ACHN (cell line): Measurements from ENCODE around the gene PAK5.

Experiments used
- DNase-seq: peaks from one replicate; pipeline ENCODE4 v3.0.0-alpha.2; 2015
- in situ Hi-C: cut with HindIII; loops from 2 replicates; pipeline ENCODE4 v1.10.0; 2017; ENCODE audit warnings: low sequenced_read_pairs, low pct_ligation_motif_present, low pct_unique_long_range_greater_than_20kb

PAK5 gene

GRCh38 chr20:9492067-9492466 lies 346.8 kb downstream of the PAK5 start:
- DNase-seq, result no peak
- in situ Hi-C loops, result no loop called here

- DNase-seq, result no peak
- in situ Hi-C loops, result no loop called here
Observed at GRCh38 chr20:9491324-9491723, 347.6 kb downstream of the PAK5 start.

- in situ Hi-C loops, result no loop called here
- no peak for DNase-seq
Observed at GRCh38 chr20:9490631-9491030, 348.2 kb downstream of the PAK5 start.

- in situ Hi-C loops, result no loop called here
- no peak for DNase-seq
Observed at GRCh38 chr20:9490161-9490560, 348.7 kb downstream of the PAK5 start.

- DNase-seq, result no peak
- in situ Hi-C loops, result no loop called here
Observed at GRCh38 chr20:9488063-9488462, 350.8 kb downstream of the PAK5 start.
